ENCODE results near the gene PRSS53.

GRCh38 chr16:31083556-31083955 lies 5.2 kb downstream of the PRSS53 start:
- TF ChIP-seq POLR2A (IDR thresholded peaks at IDR 0.05; ENCODE audit: low read depth, low read length) (no peak), PAX5 (IDR thresholded peaks at IDR 0.05; ENCODE audit: insufficient read depth, low read length, severe bottlenecking) (no peak), POLR2AphosphoS5 (IDR thresholded peaks at IDR 0.05; ENCODE audit: low read depth, low read length) (no peak), POU2F2 (IDR thresholded peaks at IDR 0.05; ENCODE audit: low read depth, low read length) (no peak)

All from GM12891 (cell line).